GM21381 (cell line): ENCODE data around the gene NEURL1B.
"Not testable (repeated sequence)": the region's sequence is repeated elsewhere in the genome, so short reads cannot be mapped to it uniquely, and the experiment has no call there.

Source experiments
- ATAC-seq: cut with Tn5 transposase; IDR thresholded peaks from one replicate; pipeline ENCODE4 v1.9.1; 2021; ENCODE audit warnings: mild to moderate bottlenecking, moderate library complexity; ENCODE audit not compliant: unreplicated experiment

The NEURL1B gene

GRCh38 chr5:172694061-172694460 lies 53.0 kb downstream of the NEURL1B start:
- no peak for ATAC-seq

GRCh38 chr5:172694541-172694940 lies 53.5 kb downstream of the NEURL1B start:
- ATAC-seq, result no peak

GRCh38 chr5:172695232-172696054 lies 54.4 kb downstream of the NEURL1B start:
- no peak for ATAC-seq

GRCh38 chr5:172696171-172696849 lies 55.2 kb downstream of the NEURL1B start:
- no peak for ATAC-seq

DNA sequence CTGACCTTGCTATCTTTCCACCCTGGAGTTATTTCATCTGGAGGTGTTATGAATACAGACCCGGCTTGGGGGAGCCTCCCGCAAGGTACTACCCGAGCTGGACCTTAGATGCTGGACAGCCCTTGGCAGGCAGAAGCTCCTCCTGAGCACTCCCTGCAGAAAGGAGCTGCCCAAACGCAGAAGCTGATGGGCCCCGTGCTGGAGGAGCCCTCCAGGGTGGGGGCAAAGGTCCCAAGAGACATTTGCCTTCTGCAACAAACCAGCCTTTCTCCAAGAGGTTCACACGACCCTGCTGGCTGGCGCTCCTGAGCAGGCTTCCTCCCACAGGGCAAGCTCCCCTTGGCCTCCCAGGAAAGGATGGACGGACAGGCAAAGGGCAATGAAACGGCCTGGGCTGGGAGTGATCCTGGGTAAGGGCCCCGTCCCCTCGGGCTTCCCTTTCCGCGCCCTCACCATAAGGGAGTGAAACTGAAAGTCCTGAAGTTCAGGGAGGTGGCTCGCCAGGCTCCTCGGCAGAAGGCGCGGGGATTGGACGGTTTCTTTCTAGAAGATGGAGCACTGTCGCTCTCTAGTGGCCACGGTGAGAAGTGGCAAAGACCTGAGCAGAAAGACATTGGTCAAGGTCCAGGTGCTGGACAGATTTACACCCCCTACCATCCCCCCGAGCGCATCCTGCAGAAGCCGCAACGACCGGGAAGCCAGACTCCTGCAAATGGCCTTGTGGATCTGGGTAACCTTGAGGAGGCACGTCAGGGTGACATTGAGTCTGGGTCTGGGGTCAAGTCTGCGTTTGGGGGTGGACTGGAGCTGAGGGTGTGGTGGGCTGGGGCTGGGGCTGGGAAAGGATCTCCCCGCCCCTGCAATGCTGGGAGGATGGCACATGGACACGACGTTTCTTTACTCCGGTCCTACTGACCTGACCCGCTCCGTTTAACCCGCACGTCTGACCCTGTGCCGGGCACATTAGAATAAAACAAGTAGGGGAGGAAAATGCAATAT lies 56.4 kb downstream of the NEURL1B start:
- ATAC-seq, result peak; percentile 86

DNA sequence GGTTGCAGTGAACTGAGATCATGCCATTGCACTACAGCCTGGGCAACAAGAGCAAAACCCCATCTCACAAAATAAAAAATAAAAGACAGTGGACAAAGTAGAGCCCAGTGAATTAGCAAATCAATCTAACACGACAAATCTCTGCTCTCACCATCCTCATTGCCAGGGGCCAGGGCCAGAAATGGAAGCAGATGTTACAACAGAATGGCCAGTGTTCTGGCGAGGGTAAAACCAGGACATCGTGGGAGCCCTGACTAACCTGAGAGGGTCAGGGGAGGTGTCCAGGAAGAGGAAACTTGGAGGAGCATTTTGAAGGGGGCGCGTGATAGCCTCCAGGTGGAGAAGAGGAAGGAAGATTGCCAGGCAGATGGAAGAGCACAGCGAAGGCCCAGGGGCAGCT lies 58.4 kb downstream of the NEURL1B start:
- ATAC-seq, result no peak

DNA sequence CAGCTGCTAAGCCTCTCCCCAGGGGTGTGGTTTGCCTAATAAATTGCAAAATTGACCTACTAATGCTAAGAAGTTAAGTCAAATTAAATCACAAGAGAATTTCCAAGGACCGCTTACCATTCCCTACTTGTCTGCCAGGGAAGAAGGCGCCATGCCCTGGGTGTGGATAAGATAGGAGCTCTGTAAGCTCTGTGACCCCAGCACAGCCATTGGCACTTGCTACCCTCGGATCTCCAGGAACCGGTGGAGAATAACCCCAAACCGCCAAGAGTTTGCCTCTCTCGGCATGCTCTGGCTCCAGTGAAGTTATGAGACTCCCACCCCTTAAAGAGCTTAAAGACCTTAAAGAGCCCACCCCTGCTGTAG lies 58.9 kb downstream of the NEURL1B start:
- ATAC-seq, result no peak

DNA sequence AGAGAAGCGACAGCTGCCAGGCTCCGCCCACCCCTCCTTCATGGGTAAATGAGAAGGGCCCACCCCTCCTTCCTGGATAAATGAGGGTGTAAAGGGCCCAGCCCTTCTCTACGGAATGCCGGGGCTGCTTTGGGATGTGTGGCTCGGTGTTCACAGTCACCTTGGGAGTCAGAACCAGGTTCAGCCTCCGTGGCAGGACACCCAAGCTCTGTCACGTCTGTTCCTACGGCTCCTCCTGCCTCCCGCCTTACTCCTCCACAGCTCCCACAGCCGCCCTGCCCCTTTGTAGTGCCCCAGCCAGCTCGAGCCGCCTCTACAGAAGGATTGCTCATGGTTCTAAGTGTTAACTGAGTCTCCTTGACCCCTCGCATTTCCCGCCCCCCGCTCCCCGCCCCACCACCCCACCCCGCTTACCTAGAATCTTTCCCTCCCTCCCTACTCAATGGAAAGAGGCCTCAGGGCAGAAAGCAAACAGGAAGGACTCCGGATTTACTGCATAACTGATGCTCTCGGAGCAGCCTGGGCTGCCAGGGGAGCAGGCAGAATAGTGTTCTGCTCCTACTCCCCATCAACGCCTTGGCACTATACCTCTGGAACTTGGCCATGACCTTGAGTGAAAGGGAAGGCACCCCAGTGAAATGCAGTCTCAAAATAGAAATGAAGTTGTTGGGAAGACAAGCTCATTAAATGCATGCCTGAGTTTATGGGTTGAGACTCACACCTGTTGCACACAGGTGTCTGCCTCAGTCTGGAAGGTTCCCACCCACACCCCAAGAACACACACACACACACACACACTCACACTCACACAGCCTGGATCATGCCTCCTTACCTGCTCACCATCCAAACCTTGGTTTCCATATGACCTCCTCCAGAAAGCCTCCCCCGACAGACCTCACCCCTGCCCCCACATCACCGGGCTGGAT lies 59.6 kb downstream of the NEURL1B start:
- ATAC-seq, result no peak

GRCh38 chr5:172701291-172701656 lies 60.2 kb downstream of the NEURL1B start:
- ATAC-seq, result no peak

GRCh38 chr5:172703952-172704351 lies 62.9 kb downstream of the NEURL1B start:
- no peak for ATAC-seq

GRCh38 chr5:172705576-172706084 lies 64.6 kb downstream of the NEURL1B start:
- ATAC-seq, result no peak

DNA sequence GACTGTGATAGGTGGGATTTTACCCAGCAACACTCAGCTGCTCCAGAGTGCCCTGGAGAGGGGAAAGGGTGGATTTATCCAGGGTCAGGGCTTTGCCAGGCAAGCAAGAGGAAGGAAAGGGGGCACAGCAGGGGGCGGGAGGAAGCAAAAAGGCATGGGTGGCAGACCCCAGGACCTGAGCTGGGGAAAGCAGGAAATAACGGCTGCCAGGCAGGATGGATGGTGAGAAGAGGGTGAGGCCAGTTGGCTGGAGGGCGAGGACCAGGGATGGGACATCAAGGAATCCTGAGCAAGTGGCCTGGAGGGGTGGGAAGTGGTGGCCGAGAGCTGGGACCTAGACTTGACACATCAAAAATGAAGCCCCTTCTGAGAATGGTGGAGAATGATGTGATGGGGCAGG lies 65.7 kb downstream of the NEURL1B start:
- no peak for ATAC-seq

DNA sequence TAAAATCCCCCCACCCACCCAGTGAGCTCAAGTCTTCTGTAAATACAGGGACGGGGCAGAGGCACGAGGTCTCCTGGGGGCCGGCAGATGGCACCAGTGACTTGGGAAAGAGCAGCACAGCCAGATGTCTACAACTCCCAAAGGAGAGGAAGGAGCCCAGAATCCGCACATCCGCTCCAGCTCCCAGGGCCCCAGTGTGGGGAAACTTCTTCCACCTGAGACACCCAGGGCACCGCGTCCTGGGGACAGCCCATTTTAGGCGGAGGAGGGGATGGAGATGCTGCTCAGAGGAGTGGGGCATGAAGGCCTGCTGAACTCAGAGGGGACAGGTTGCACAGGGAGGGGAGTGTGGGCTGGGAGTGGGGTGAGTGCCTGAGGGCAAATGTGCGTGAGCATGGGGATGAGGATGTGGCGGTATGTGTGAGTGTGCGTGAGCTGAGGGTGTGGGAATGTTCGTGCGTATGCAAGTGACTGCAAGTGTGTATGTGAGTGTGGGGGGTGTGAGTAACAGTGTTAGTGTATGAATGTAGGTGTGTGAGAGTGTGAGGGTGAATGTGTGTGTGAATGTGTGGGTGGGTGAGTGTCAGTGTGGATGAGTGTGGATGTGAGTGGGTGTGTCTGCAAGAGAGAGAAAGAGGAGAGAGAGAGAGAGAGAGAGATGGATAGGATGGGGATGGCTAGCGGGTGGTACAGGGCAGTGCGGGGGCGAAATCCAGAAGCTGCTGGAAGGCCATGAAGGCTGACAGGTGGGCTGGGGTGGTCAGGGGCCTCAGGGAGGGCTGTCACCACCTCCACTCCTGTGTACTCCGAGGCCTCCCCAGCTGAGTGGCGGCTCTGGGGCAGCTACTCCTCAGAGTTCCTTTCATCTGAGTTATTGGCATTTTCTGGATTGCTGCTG lies 66.5 kb downstream of the NEURL1B start:
- no peak for ATAC-seq

DNA sequence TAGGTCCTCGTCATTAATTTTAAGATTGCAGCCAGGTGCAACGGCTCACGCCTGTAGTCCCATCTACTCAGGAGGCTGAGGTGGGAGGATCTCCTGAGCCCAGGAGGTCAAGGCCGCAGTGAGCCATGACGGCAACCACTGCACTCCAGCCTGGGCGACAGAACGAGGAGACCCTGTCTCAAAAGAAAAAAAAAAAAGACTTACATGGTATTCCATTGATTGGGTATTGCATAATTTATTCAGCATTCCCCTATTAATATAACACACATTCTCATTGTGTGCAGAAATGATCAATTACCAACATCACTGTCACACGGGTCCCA lies 67.1 kb downstream of the NEURL1B start:
- ATAC-seq, result no peak

DNA sequence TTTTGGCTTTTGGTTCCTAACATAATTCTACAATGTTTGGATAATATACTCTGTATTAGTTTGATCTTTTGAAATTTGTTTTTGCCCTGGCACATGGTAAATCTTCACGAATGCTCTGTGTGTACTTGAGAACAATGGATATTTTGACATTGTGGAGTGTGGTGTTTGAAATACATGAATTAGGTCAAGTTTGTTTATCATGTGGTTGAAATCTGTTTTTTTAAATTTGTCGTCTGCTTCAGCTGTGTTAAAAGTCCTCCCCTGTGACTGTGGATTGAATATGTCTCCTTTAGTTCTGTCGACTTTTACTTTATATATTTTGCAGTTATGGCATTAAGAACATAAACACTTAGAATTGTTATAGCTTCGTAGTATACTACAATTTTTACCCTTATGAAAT lies 69.6 kb downstream of the NEURL1B start:
- ATAC-seq, result no peak

- ATAC-seq, result not testable (repeated sequence)
Observed at GRCh38 chr5:172711321-172711861, 70.3 kb downstream of the NEURL1B start.

DNA sequence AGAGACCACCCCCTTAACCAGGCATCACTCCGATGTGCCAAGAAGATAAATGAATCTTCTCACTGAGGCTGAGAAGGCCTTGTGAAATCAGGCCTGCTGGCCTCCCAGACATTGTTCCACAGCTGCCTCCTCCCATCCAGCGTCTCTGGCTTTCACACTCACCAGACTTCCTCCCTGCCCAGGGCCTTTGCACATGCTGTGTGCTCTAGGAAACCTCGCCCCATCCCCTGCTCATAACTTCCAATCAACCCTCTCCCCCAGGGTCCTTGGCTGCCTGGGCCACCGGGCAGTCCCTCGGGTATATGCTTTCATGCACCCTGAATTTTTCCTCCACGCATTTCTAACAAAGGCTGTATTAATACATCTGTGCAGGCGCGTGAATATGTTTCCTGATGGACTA lies 71.5 kb downstream of the NEURL1B start:
- no peak for ATAC-seq

DNA sequence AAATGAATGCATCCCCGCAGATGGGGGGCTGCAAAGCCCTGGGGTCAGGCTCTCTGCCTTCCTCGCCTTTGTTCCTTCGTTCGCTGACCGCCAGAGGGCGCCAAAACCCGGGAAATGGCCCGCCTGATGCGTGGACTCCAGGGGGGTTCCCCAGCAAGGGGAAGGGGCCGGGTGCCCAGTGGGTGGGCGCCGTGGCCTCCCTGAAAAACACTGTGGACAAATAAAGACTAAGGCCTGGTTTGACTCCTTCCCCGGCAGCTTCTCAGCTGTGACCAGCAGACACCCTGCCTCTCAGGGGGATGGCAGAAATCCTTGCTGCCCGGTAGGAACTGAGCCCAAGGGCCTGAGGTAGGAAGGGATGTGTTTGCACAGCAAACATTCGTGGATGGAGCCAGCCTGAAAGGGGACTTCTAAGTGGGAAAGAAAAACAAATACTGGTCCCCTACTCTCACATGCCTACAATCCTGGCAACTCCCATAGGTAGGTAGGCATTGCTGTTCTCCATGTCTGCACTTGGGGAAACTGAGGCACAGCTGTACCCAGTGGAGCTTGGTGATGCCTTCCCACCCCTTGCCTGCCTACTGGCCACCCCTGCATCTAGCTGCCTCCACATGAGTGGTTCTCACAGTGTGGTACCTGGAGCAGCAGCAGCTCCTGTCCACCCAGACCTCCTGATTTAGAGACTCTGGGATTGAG lies 72.2 kb downstream of the NEURL1B start:
- no peak for ATAC-seq
